NCI-H510A treated with DMSO at 0.1 percent for 48 hours (cell line): ENCODE results near the gene CEP128.
A peak's percentile ranks its signal among the peaks of the same experiment; 100 is the strongest.
"Not testable (repeated sequence)": the region's sequence is repeated elsewhere in the genome, so short reads cannot be mapped to it uniquely, and the experiment has no call there.

Experiments
- DNase-seq: peaks from one replicate; lab custom pipeline; 2025; lab: John Stamatoyannopoulos, UW

Gene CEP128

GRCh38 chr14:80953211-80953610 lies 11.7 kb upstream of the CEP128 start:
- DNase-seq = not testable (repeated sequence)

DNA sequence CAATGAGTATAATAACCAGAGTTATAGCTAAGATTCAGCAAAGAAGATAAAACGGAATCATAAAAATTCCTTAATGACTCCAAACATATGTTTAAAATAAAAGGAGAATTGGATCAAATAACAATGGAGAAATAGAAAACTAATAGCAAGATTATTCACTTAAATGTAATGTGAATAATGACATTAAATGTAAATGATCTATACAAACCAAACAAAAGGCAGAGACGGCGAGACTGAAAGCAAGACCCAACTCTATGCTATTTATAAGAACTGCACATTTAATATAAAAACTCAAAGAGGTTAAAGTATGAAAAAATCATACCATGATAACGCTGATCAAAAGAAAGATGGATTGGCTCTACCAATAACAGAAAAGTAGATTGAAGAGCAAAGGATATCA lies 10.0 kb upstream of the CEP128 start:
- DNase-seq = no peak

GRCh38 chr14:80948291-80948690 lies 6.8 kb upstream of the CEP128 start:
- no peak for DNase-seq

DNA sequence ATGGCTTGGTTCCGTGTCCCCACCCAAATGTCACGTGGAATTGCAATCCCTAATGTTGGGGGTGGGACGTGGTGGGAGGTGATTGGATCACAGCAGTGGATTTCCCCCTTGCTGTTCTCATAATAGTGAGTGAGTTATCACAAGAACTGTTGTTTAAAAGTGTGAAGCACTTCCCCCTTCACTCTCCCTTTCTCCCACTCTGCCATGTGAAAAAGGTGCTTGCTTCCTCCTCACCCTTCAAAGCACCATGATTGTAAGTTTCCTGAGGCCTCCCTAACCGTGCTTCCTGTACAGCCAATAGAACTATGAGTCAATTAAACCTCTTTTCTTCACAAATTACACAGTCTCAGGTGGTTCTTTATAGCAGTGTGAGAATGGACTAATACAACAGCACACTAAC lies 5.3 kb upstream of the CEP128 start:
- DNase-seq = no peak

DNA sequence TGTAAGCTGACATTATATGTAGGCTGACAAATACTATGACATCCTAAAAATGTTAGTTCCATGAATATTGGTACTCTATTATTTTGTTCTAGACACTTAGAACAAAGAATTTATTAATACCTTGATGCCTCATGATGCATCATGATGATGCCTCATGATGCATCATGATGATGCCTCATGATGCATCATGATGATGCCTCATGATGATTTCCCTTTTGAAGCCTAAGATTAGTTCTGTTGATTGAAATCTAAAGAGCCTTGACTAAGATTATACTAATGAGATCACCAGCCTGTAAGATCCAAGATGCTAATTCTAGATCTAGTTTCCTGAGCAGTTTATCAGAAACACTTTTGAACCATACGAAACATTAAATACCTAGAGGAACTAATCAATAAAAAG lies 4.6 kb upstream of the CEP128 start:
- DNase-seq = no peak

GRCh38 chr14:80944861-80945617 lies 3.5 kb upstream of the CEP128 start:
- DNase-seq = no peak

DNA sequence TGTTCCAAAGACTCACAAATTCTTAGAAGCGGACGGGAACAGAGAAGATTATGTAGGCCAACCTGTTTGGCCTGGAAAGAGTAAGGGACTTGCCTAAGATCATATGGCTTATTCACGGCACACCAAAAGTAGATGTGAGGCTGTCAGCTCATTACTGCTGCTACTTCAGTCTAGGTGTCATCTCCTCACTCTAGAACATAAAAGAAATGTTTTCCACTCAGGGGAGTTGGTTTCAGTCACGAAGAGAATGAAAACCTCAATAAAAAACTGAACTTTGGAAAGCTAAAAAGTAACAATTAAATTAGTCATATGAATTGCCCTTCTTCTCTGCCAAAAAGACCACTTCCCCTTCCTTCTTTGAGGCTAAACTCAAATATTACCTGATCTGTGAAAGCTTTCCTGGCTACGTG lies 658 bp upstream of the CEP128 start:
- peak; percentile 59 for DNase-seq

DNA sequence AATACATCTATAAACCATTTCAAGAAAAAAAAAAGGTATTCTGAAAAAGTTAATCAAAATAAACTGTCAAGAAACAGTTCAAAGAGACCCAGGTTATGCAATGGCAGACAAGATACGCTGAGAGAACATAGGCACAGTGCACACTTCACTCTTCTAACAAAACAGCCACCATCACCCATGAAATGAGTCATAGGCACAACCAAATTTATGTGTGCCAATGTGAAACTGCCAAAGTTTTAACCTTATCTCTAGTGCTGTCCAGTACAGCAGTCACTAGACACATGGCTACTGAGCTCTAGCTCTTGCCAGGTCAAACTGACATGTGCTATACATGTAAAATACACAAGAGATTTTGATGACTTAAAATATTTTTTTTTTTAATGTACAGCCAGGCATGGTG lies 1.4 kb downstream of the CEP128 start:
- DNase-seq = no peak

- no peak for DNase-seq
Observed at GRCh38 chr14:80933686-80934085, 7.9 kb downstream of the CEP128 start.

DNA sequence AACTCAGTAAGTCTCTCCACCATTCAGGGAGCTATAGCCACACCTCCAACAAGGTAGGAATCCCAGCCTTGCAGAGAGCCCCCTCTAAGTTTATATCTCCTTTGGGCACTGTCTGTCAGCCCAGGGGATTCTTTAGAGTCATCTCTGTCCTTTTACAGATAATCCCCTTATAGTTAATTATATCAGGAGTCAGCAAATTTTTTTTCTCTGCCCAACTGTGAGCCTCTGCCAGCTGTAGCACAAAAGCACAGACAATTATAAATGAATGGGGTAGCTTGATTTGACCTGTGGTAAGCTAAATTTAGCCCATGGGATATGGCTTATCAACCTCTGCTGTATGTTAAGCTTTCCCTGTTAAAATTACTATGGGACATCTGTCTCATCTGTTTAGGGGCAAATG lies 8.3 kb downstream of the CEP128 start:
- DNase-seq = no peak

DNA sequence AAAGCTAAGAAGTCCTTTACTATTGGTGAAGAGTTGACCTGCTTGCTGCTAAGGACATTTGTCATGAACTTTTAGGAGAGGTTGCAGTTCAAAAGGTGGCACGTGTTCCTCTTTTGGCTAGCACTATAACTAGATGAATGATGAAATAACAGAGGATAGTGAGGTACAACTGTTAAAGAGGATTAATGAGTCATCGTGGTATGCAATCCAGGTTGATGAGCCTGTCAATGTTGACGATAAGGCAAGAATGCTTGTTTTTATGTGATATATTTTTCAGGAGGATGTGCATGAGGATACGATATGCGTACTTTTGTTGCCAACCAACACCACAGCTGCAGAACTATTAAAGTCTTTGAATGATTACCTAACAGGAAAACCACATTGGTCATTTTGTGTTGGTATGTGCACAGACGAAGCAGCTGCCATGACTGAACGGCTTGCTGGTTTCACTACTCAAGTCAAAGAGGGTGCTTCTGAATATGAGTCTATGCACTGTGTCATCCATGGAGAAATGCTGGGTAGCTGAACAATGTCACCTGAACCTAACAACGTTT lies 10.6 kb downstream of the CEP128 start:
- DNase-seq = no peak

DNA sequence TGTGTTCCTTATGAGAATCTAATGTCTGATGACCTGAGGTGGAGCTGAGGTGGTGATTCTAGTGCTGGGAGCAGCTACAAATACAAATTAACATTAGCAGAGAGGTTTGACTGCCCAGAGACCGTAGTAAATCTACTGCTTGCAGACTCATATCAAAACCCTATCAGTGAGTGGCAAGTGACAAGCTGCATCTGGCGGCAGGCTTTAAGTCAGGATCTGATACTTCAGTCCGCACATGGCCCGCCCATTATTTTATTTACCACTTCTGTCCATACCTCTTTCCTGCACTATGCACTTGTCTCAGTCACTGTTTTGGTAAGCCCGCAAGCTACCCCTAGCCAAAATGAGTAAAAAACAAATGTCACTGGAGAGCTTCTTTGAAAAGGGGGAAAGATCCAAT lies 11.4 kb downstream of the CEP128 start:
- no peak for DNase-seq

DNA sequence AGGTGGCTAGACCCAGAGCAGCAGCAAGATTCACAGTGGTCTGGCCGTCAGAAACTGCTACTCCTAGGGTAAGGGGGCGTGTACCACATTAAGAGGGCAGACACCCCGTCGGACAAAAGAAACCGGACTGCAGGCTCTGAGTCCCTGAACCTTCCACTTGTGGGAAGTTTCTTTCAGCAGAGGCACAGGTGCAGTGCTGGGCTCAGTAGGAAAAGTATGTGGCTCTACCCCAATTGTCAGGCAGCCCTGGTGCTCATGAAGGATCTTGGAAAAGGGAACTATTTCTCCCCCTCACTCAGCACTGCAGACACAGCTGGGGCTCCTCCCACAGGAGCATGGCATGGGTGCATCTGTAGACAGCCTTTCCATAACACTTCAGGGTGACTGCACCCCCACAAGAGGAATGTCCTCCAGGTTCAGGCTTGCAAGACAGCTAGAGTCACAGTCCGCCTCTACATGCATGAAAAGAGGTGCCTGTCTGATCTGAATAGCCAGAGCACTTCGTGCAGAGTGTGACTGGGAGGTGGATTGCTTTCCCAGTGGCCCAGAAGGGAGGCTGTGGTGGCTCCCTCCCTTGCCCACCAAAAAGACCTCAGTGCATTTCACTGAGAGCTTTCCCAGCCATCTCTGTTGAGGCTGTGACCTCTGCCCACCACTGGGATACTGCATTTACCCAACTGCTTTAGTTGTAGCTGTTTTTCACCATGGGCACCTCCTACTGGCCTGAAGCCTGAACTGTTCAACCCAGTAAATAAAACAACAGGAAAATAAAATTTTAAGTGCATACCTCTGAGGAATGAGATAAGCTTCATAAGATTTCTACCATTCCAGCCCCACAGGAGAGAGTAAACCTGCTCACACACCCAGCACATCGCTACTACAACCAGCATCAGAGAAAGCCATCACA lies 14.2 kb downstream of the CEP128 start:
- no peak for DNase-seq

GRCh38 chr14:80926397-80927082 lies 15.0 kb downstream of the CEP128 start:
- no peak for DNase-seq

GRCh38 chr14:80924365-80925103 lies 17.0 kb downstream of the CEP128 start:
- DNase-seq = no peak

DNA sequence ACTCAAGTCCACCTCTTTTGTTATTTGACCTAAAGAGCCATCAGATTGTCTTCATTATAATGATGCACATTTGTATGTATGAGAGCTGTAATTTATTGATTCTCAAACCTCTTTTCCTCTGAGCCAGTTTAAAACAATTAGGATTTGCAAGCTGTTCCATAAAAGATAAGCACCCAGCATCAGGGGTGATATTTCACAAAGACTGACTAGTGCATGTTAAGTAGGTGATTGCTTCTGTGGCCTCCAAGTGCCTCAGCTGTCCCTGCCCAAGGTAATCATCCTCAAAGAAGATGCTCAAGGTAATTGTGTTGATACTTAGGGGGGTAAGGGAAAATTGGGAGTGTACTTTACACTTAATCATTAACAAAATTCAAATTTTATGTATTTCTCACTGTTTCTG lies 18.2 kb downstream of the CEP128 start:
- no peak for DNase-seq

DNA sequence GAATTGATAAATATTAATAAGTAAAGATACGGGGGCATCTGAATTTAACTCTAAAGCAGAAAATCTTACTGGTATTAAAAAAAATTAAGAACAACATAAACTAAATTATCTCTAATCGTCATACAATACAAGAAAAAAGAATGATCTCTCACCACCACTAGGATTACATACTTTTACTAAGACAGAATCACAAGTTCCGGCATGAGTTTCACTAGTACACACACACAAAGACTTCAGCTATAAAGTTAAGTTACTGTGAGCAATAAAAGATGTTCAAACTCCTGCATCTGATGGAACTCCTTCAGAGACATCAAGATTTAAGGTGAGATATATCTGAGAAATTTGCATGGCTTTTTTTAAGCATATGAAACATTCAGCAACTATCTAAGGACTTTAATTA lies 21.9 kb downstream of the CEP128 start:
- DNase-seq = no peak

- DNase-seq = not testable (repeated sequence)
Observed at GRCh38 chr14:80912013-80912412, 29.5 kb downstream of the CEP128 start.

DNA sequence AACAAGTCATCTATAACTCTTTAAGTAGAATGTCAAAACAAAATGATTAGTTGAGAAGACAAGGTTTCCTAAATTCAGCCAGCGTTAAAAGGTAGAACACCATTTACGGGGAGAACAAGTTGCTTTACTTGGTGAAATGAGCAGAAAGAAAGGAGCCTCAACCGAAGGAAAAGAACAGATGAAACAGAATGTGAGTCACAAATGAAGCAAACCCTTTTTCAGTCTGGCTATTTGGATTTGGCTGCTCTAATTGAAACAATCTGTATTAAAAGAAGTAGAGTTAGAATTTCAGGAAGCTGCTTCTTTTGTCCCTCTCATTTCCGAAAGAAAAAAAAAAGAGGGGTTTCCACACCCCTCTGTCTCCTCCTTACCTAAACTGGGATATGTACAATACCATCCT lies 34.6 kb downstream of the CEP128 start:
- DNase-seq = no peak

DNA sequence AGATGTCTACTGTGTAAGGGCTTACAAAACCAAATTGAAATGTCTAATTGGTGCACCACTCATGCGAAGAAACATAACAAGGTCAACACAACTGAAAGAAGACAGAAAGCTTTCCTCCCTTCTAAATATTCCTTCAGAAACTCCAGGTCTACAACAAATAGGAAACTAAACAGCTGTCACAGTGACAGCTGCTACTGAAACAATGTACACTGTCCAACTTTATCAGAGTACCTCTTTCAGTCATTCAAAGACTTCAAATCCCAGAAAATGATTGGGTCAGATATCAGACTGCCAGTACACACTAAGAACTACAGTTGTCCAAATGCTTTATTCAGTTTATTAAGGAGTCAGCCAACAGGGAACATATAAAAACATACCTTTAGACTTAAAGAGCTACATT lies 35.2 kb downstream of the CEP128 start:
- no peak for DNase-seq

- DNase-seq = no peak
Observed at GRCh38 chr14:80902608-80903007, 38.9 kb downstream of the CEP128 start.

GRCh38 chr14:80901822-80902221 lies 39.7 kb downstream of the CEP128 start:
- no peak for DNase-seq
